Activated CD8-positive, alpha-beta memory T cell treated with anti-CD3 and anti-CD28 coated beads for 48 hours (primary cell): Measurements from ENCODE around the gene ITGAD.
"Not testable (repeated sequence)": the region's sequence is repeated elsewhere in the genome, so short reads cannot be mapped to it uniquely, and the experiment has no call there.

Experiments used
- DNase-seq, 3 experiments: peaks; one replicate each; pipeline ENCODE4 v3.0.0-alpha.2; 2020; ENCODE audit warnings: low read depth in 2 of 3, low spot score in 2 of 3

ITGAD gene

GRCh38 chr16:31429796-31430195, 36.7 kb downstream of the ITGAD start:
- DNase-seq = no peak

- no peak for DNase-seq
These were observed 37.4 kb downstream of the ITGAD start for GRCh38 chr16:31430380-31431052.

GRCh38 chr16:31435341-31436220, 42.4 kb downstream of the ITGAD start:
- no peak for DNase-seq

GRCh38 chr16:31436221-31437045, 43.3 kb downstream of the ITGAD start:
- DNase-seq = no peak

GRCh38 chr16:31438414-31438813, 45.3 kb downstream of the ITGAD start:
- no peak for DNase-seq

- DNase-seq = not testable (repeated sequence)
These were observed 45.9 kb downstream of the ITGAD start for GRCh38 chr16:31439023-31439422.

GRCh38 chr16:31439519-31439918, 46.4 kb downstream of the ITGAD start:
- DNase-seq = no peak

GRCh38 chr16:31440516-31441184, 47.5 kb downstream of the ITGAD start:
- no peak for DNase-seq

- DNase-seq = no peak
These were observed 48.8 kb downstream of the ITGAD start for GRCh38 chr16:31441956-31442355.

- not testable (repeated sequence) for DNase-seq
These were observed 52.8 kb downstream of the ITGAD start for GRCh38 chr16:31445931-31446330.

- DNase-seq = no peak
These were observed 58.1 kb downstream of the ITGAD start for GRCh38 chr16:31451201-31451600.

- no peak for DNase-seq
These were observed 58.7 kb downstream of the ITGAD start for GRCh38 chr16:31451681-31452351.

GRCh38 chr16:31452631-31453106, 59.5 kb downstream of the ITGAD start:
- no peak for DNase-seq

- DNase-seq = no peak
These were observed 60.4 kb downstream of the ITGAD start for GRCh38 chr16:31453255-31454204.

GRCh38 chr16:31455601-31456314, 62.6 kb downstream of the ITGAD start:
- DNase-seq = no peak

GRCh38 chr16:31456988-31457360, 63.8 kb downstream of the ITGAD start:
- no peak for DNase-seq

GRCh38 chr16:31458073-31458843, 65.1 kb downstream of the ITGAD start:
- DNase-seq = peak in 2 of 3 experiments; percentile 27 to 32
